Loucy (cell line): Measurements from ENCODE around the gene PRRC2C.
A peak's percentile ranks its signal among the peaks of the same experiment; 100 is the strongest.

Experiments
- H2AFZ ChIP-seq: fragments of 200-600 bp; sonication (generic); 2 replicates; pipeline ENCODE4 v1.6.0; 2016; ENCODE audit warnings: antibody characterized with exemption, mild to moderate bottlenecking, low read length, moderate library complexity
- H3F3A ChIP-seq: fragments of 200-600 bp; 2 replicates; pipeline ENCODE4 v1.6.0; 2016; ENCODE audit warnings: antibody characterized with exemption, low read depth, mild to moderate bottlenecking
- H3K27me3 ChIP-seq: fragments of 200-600 bp; sonication (generic); 2 replicates; pipeline ENCODE4 v1.6.1; 2014; ENCODE audit warnings: low read length, mild to moderate bottlenecking; ENCODE audit not compliant: insufficient read depth, poor library complexity, severe bottlenecking
- H3K36me3 ChIP-seq: fragments of 200-600 bp; sonication (generic); 2 replicates; pipeline ENCODE4 v1.6.1; 2016; ENCODE audit warnings: low read length; ENCODE audit not compliant: insufficient read depth
- H3K4me1 ChIP-seq: fragments of 200-600 bp; sonication (generic); 2 replicates; pipeline ENCODE4 v1.5.1; 2014; ENCODE audit warnings: low read length, mild to moderate bottlenecking; ENCODE audit not compliant: insufficient read depth, poor library complexity, severe bottlenecking
- H3K4me2 ChIP-seq: fragments of 200-600 bp; sonication (generic); 2 replicates; pipeline ENCODE4 v1.6.0; 2014; ENCODE audit warnings: antibody characterized with exemption, low read length, low read depth, mild to moderate bottlenecking; ENCODE audit not compliant: poor library complexity, severe bottlenecking
- H3K4me3 ChIP-seq: fragments of 200-600 bp; sonication (generic); 2 replicates; pipeline ENCODE4 v1.5.1; 2014; ENCODE audit warnings: low read length, mild to moderate bottlenecking, mixed read lengths; ENCODE audit not compliant: poor library complexity, severe bottlenecking
- H3K79me2 ChIP-seq: fragments of 200-600 bp; sonication (generic); 2 replicates; pipeline ENCODE4 v1.6.1; 2014; ENCODE audit warnings: low read length; ENCODE audit not compliant: insufficient read depth
- H3K9ac ChIP-seq: fragments of 200-600 bp; sonication (generic); 2 replicates; pipeline ENCODE4 v1.6.0; 2014; ENCODE audit warnings: mild to moderate bottlenecking, low read depth, low read length, moderate library complexity; ENCODE audit not compliant: poor library complexity, severe bottlenecking
- H3K9me2 ChIP-seq: fragments of 200-600 bp; sonication (generic); replicated peaks from 2 replicates; pipeline ENCODE4 v1.6.1; 2016; ENCODE audit warnings: low read depth, low read length, mixed read lengths
- H3K9me3 ChIP-seq: fragments of 200-600 bp; sonication (generic); 2 replicates; pipeline ENCODE4 v1.6.1; 2014; ENCODE audit warnings: mild to moderate bottlenecking, antibody characterized with exemption, low read length, low read depth; ENCODE audit not compliant: insufficient read depth
- H4K20me1 ChIP-seq: fragments of 200-600 bp; sonication (generic); 2 replicates; pipeline ENCODE4 v1.6.0; 2014; ENCODE audit warnings: antibody characterized with exemption, low read length, mild to moderate bottlenecking; ENCODE audit not compliant: insufficient read depth, poor library complexity, severe bottlenecking
- EZH2phosphoT487 ChIP-seq: fragments of 200-600 bp; IDR thresholded peaks from 2 replicates; pipeline ENCODE4 v1.6.1; 2018; ENCODE audit warnings: antibody characterized with exemption, mild to moderate bottlenecking, moderate library complexity, borderline replicate concordance
- TF ChIP-seq, protein P1 (sequence below): fragments of 200-600 bp; sonication (generic); conservative IDR thresholded peaks from 2 replicates; pipeline ENCODE4 v1.5.1; 2014; ENCODE audit warnings: mild to moderate bottlenecking, antibody characterized with exemption, low read length

PRRC2C gene

GRCh38 chr1:171494076-171494475, 8.7 kb downstream of the PRRC2C start:
- TF ChIP-seq EZH2phosphoT487 = no peak
- TF ChIP-seq, protein P1, sequence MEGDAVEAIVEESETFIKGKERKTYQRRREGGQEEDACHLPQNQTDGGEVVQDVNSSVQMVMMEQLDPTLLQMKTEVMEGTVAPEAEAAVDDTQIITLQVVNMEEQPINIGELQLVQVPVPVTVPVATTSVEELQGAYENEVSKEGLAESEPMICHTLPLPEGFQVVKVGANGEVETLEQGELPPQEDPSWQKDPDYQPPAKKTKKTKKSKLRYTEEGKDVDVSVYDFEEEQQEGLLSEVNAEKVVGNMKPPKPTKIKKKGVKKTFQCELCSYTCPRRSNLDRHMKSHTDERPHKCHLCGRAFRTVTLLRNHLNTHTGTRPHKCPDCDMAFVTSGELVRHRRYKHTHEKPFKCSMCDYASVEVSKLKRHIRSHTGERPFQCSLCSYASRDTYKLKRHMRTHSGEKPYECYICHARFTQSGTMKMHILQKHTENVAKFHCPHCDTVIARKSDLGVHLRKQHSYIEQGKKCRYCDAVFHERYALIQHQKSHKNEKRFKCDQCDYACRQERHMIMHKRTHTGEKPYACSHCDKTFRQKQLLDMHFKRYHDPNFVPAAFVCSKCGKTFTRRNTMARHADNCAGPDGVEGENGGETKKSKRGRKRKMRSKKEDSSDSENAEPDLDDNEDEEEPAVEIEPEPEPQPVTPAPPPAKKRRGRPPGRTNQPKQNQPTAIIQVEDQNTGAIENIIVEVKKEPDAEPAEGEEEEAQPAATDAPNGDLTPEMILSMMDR = no peak
- no peaks in the 10 kb centered on the region for H3K9me2 ChIP-seq
- H3K4me3 ChIP-seq = peak overlapping the region; percentile 2
- H2AFZ ChIP-seq = no peak overlapping the region
- H4K20me1 ChIP-seq = peaks cover 99% of the 10 kb centered on the region
- no peak overlapping the region for H3K9ac ChIP-seq
- H3F3A ChIP-seq = no peaks in the 10 kb centered on the region
- peak overlapping the region; percentile 29 for H3K4me2 ChIP-seq
- peaks cover 13% of the 10 kb centered on the region; the same call in 1 of the 2 replicates for H3K36me3 ChIP-seq
- H3K79me2 ChIP-seq = peaks cover 100% of the 10 kb centered on the region
- peaks cover 41% of the 10 kb centered on the region for H3K4me1 ChIP-seq
- H3K9me3 ChIP-seq = no peaks in the 10 kb centered on the region
- no peaks in the 10 kb centered on the region for H3K27me3 ChIP-seq

- no peaks in the 10 kb centered on the region for H3K27me3 ChIP-seq
- peak overlapping the region; percentile 1 for H3K4me3 ChIP-seq
- H3K36me3 ChIP-seq = peaks cover 16% of the 10 kb centered on the region; the same call in 1 of the 2 replicates
- H3K4me1 ChIP-seq = peaks cover 32% of the 10 kb centered on the region
- no peaks in the 10 kb centered on the region for H3K9me3 ChIP-seq
- no peaks in the 10 kb centered on the region for H3F3A ChIP-seq
- no peak for TF ChIP-seq EZH2phosphoT487
- TF ChIP-seq, protein P1 = no peak
- H4K20me1 ChIP-seq = peaks cover 99% of the 10 kb centered on the region
- peaks cover 100% of the 10 kb centered on the region for H3K79me2 ChIP-seq
- no peak overlapping the region for H3K9ac ChIP-seq
- no peak overlapping the region for H2AFZ ChIP-seq
- peak overlapping the region; percentile 29 for H3K4me2 ChIP-seq
- H3K9me2 ChIP-seq = no peaks in the 10 kb centered on the region
These were observed 10.1 kb downstream of the PRRC2C start for GRCh38 chr1:171495444-171495843.

GRCh38 chr1:171500304-171500703, 15.0 kb downstream of the PRRC2C start:
- H3K27me3 ChIP-seq = no peaks in the 10 kb centered on the region
- no peaks in the 10 kb centered on the region for H3K9me3 ChIP-seq
- H4K20me1 ChIP-seq = peaks cover 97% of the 10 kb centered on the region
- H3K4me2 ChIP-seq = no peak overlapping the region
- no peaks in the 10 kb centered on the region for H3K9me2 ChIP-seq
- H3K36me3 ChIP-seq = peaks cover 23% of the 10 kb centered on the region; the same call in 1 of the 2 replicates
- no peak overlapping the region for H3K4me3 ChIP-seq
- peaks cover 100% of the 10 kb centered on the region for H3K79me2 ChIP-seq
- TF ChIP-seq, protein P1 = no peak
- TF ChIP-seq EZH2phosphoT487 = no peak
- no peak overlapping the region for H2AFZ ChIP-seq
- no peaks in the 10 kb centered on the region for H3F3A ChIP-seq
- H3K9ac ChIP-seq = no peak overlapping the region
- peaks cover 7% of the 10 kb centered on the region for H3K4me1 ChIP-seq
